Mammary epithelial cell (primary cell): ENCODE data around the gene CDH16.

ENCODE experiments used
- CTCF ChIP-seq, 2 donors: IDR thresholded peaks in 1 of 2; conservative IDR thresholded peaks in 1 of 2; 2 replicates each; pipeline ENCODE4 v1.5.1; 2011 to 2012; ENCODE audit warnings: inconsistent platforms in 2 of 2, low read length in 2 of 2, mild to moderate bottlenecking in 2 of 2, control low read depth in 1 of 2, low read depth in 1 of 2; ENCODE audit not compliant: insufficient read depth in 1 of 2; ENCODE audit errors: extremely low read depth in 1 of 2
- EZH2 ChIP-seq: IDR thresholded peaks from 2 replicates; pipeline ENCODE4 v1.6.1; 2012; ENCODE audit warnings: low read length, inconsistent platforms, borderline replicate concordance

- TF ChIP-seq CTCF (conservative IDR thresholded peaks at IDR 0.05 in 1 of 2, IDR thresholded peaks at IDR 0.05 in 1 of 2; ENCODE audit: extremely low read depth in 1 of 2, insufficient read depth in 1 of 2, low read depth in 1 of 2, low read length in 2 of 2): no peak
- no peak for TF ChIP-seq EZH2
Measured at GRCh38 chr16:66894055-66894454, 24.6 kb downstream of the CDH16 start.
